Progenitor cell of endocrine pancreas (in vitro differentiated cells): Measurements from ENCODE around the gene TMPRSS15. TPM values are rescaled to one million over a fixed set of nuclear protein-coding genes. Genes with fewer than 3 reads are reported as not detected.

Source experiments
- DNase-seq: peaks from one replicate; pipeline ENCODE4 v3.0.0; 2021; ENCODE audit warnings: low spot score; ENCODE audit not compliant: unreplicated experiment
- H3K27ac Mint-ChIP-seq: 2 replicates; pipeline ENCODE4 v1.8.0; 2021; ENCODE audit warnings: mild to moderate bottlenecking, moderate library complexity, mixed read lengths
- H3K27me3 Mint-ChIP-seq: 2 replicates; pipeline ENCODE4 v1.8.0; 2021; ENCODE audit warnings: mixed read lengths
- H3K36me3 Mint-ChIP-seq: 2 replicates; pipeline ENCODE4 v1.8.0; 2022; ENCODE audit warnings: mixed read lengths; ENCODE audit not compliant: insufficient read depth
- H3K4me1 Mint-ChIP-seq: 2 replicates; pipeline ENCODE4 v1.8.0; 2021; ENCODE audit warnings: low read depth, mixed read lengths
- H3K4me3 Mint-ChIP-seq: 2 replicates; pipeline ENCODE4 v1.8.0; 2021; ENCODE audit warnings: low read depth, mild to moderate bottlenecking, moderate library complexity, mixed read lengths
- H3K9me3 Mint-ChIP-seq: 2 replicates; pipeline ENCODE4 v1.8.0; 2021; ENCODE audit warnings: low read depth, mixed read lengths
- CTCF ChIP-seq: fragments of 200-600 bp; sonication (generic); IDR thresholded peaks from one replicate; pipeline ENCODE4 v1.5.0; 2021; ENCODE audit warnings: antibody characterized with exemption, mild to moderate bottlenecking; ENCODE audit not compliant: unreplicated experiment
- total RNA-seq: library from RNA; stranded (reverse); gene quantifications from 2 replicates; pipeline ENCODE4 v1.2.1, GENCODE V29; 2021

TMPRSS15 gene
- total RNA-seq, 1 donor from 2014 or later, result not detected

- no peaks in the 10 kb centered on the region for H3K27me3 Mint-ChIP-seq
- no peaks in the 10 kb centered on the region for H3K4me1 Mint-ChIP-seq
- H3K4me3 Mint-ChIP-seq, result no peak overlapping the region
- no peak overlapping the region for H3K27ac Mint-ChIP-seq
- no peak for DNase-seq
- no peaks in the 10 kb centered on the region for H3K9me3 Mint-ChIP-seq
- TF ChIP-seq CTCF, result no peak
- H3K36me3 Mint-ChIP-seq, result no peaks in the 10 kb centered on the region
Observed at GRCh38 chr21:18275781-18276180, 127.8 kb downstream of the TMPRSS15 start.

GRCh38 chr21:18274370-18274769, 129.2 kb downstream of the TMPRSS15 start:
- H3K9me3 Mint-ChIP-seq, result no peaks in the 10 kb centered on the region
- no peak overlapping the region for H3K27ac Mint-ChIP-seq
- DNase-seq, result no peak
- H3K4me1 Mint-ChIP-seq, result no peaks in the 10 kb centered on the region
- TF ChIP-seq CTCF, result no peak
- H3K4me3 Mint-ChIP-seq, result no peak overlapping the region
- H3K27me3 Mint-ChIP-seq, result no peaks in the 10 kb centered on the region
- H3K36me3 Mint-ChIP-seq, result no peaks in the 10 kb centered on the region

- H3K27ac Mint-ChIP-seq, result no peak overlapping the region
- peaks cover 5% of the 10 kb centered on the region for H3K9me3 Mint-ChIP-seq
- no peaks in the 10 kb centered on the region for H3K27me3 Mint-ChIP-seq
- TF ChIP-seq CTCF, result no peak
- no peak for DNase-seq
- H3K36me3 Mint-ChIP-seq, result no peaks in the 10 kb centered on the region
- H3K4me1 Mint-ChIP-seq, result no peaks in the 10 kb centered on the region
- no peak overlapping the region for H3K4me3 Mint-ChIP-seq
Observed at GRCh38 chr21:18273400-18273799, 130.2 kb downstream of the TMPRSS15 start.

- no peak overlapping the region for H3K27ac Mint-ChIP-seq
- no peaks in the 10 kb centered on the region for H3K36me3 Mint-ChIP-seq
- H3K27me3 Mint-ChIP-seq, result no peaks in the 10 kb centered on the region
- no peak overlapping the region for H3K4me3 Mint-ChIP-seq
- TF ChIP-seq CTCF, result no peak
- no peak for DNase-seq
- no peaks in the 10 kb centered on the region for H3K4me1 Mint-ChIP-seq
- peaks cover 7% of the 10 kb centered on the region for H3K9me3 Mint-ChIP-seq
Observed at GRCh38 chr21:18269856-18270255, 133.7 kb downstream of the TMPRSS15 start.

- no peaks in the 10 kb centered on the region for H3K27me3 Mint-ChIP-seq
- H3K36me3 Mint-ChIP-seq, result no peaks in the 10 kb centered on the region
- H3K4me1 Mint-ChIP-seq, result no peaks in the 10 kb centered on the region
- no peak overlapping the region for H3K27ac Mint-ChIP-seq
- TF ChIP-seq CTCF, result no peak
- DNase-seq, result no peak
- H3K9me3 Mint-ChIP-seq, result peaks cover 7% of the 10 kb centered on the region
- no peak overlapping the region for H3K4me3 Mint-ChIP-seq
Observed at GRCh38 chr21:18268906-18269305, 134.7 kb downstream of the TMPRSS15 start.
